ENCODE data around the gene GET4.

DNA sequence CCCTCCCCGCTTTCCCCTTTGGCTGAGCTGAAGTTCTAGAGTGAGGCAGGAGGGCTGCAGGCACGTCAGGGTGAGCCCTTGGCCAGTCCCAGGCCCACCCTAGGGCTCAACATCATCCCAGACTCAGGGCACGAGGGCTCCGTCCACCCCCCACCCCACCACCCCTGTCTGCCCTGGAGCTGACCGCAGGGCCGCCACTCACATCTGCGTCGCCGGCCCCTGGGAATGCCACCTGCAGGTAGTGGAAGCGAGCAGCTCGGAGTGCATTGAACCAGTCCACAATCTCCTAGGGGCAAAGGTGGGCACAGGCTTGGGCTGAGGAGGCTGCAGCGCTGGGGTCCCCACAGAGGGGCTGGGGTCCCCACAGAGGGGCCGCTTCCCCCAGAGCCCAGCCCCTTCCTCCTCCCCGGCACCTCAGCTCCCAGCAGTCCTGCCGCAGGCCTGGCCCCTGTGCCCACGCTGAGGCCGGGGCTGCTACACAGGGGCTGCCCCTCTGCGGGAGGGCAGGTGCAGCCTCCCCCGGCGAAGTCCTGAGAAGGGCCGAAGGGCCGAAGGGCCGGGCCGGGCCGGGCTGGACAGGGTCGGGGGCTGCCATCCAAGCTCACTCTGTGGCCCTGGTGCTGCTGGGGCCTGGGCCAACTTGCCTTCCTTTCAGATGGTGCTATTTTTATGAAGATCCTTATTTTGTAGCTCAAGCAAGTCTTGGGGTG is 24.1 kb downstream of the GET4 start:
- TF ChIP-seq, protein P1, sequence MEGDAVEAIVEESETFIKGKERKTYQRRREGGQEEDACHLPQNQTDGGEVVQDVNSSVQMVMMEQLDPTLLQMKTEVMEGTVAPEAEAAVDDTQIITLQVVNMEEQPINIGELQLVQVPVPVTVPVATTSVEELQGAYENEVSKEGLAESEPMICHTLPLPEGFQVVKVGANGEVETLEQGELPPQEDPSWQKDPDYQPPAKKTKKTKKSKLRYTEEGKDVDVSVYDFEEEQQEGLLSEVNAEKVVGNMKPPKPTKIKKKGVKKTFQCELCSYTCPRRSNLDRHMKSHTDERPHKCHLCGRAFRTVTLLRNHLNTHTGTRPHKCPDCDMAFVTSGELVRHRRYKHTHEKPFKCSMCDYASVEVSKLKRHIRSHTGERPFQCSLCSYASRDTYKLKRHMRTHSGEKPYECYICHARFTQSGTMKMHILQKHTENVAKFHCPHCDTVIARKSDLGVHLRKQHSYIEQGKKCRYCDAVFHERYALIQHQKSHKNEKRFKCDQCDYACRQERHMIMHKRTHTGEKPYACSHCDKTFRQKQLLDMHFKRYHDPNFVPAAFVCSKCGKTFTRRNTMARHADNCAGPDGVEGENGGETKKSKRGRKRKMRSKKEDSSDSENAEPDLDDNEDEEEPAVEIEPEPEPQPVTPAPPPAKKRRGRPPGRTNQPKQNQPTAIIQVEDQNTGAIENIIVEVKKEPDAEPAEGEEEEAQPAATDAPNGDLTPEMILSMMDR (IDR thresholded peaks at IDR 0.05 in 4 of 5, conservative IDR thresholded peaks at IDR 0.05 in 1 of 5): no peak
- TF ChIP-seq POLR2A (IDR thresholded peaks at IDR 0.05): no peak
